ENCODE measurements around the gene FADS3.

FADS3 gene

DNA sequence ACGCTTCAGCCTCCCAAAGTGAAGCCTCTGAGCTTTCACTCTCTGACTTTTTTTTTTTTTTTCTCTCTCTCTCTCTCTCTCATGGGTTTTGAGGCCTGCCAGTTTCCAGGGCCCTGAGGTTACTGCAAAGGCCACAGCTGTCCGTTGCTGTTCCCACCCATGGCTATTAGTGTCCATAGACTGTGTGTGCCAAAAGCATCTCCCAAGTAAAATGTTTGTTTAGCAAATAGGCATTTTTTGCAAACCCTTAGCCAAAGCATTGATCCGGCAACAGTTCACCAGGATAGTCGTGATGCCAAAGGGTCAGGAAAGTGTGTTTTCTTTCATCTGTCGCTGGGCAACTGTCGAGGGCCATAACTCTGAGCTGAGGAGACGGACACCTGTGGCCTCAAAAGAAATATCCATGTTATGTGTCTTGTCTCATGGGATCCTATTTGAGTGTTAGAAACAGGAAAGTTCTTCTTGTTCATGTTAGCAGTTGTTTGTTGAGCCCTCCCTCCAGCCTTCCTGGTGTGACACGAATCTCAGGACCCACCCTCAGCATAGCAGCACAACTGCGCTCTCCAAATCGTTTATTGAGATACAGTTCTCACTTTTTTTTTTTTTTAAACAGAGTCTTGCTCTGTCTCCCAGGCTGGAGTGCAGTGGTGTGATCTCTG lies 44.9 kb downstream of the FADS3 start:
- no peak for TF ChIP-seq TOX (CRISPR knock-in tag; IDR thresholded peaks at IDR 0.05; ENCODE audit: borderline replicate concordance)
- no peak for TF ChIP-seq SNAI2 (CRISPR knock-in tag; IDR thresholded peaks at IDR 0.05)
- TF ChIP-seq ESRRG (CRISPR knock-in tag; IDR thresholded peaks at IDR 0.05): no peak
- TF ChIP-seq ZNF8 (CRISPR knock-in tag; IDR thresholded peaks at IDR 0.05): no peak
- TF ChIP-seq ZFP30 (CRISPR knock-in tag; IDR thresholded peaks at IDR 0.05): no peak
- TF ChIP-seq ZNF565 (CRISPR knock-in tag; conservative IDR thresholded peaks at IDR 0.05; ENCODE audit: low read depth): no peak
- no peak for TF ChIP-seq TCF4 (CRISPR knock-in tag; IDR thresholded peaks at IDR 0.05; ENCODE audit: borderline replicate concordance)
- TF ChIP-seq ZFP3 (CRISPR knock-in tag; IDR thresholded peaks at IDR 0.05): no peak
- no peak for TF ChIP-seq PATZ1 (CRISPR knock-in tag; IDR thresholded peaks at IDR 0.05; ENCODE audit: borderline replicate concordance)
- TF ChIP-seq TSHZ2 (CRISPR knock-in tag; IDR thresholded peaks at IDR 0.05): no peak
- TF ChIP-seq, protein P1, sequence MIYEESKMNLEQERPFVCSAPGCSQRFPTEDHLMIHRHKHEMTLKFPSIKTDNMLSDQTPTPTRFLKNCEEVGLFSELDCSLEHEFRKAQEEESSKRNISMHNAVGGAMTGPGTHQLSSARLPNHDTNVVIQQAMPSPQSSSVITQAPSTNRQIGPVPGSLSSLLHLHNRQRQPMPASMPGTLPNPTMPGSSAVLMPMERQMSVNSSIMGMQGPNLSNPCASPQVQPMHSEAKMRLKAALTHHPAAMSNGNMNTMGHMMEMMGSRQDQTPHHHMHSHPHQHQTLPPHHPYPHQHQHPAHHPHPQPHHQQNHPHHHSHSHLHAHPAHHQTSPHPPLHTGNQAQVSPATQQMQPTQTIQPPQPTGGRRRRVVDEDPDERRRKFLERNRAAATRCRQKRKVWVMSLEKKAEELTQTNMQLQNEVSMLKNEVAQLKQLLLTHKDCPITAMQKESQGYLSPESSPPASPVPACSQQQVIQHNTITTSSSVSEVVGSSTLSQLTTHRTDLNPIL (CRISPR knock-in tag; IDR thresholded peaks at IDR 0.05; ENCODE audit: low read depth): no peak
- no peak for TF ChIP-seq RARB (CRISPR knock-in tag; IDR thresholded peaks at IDR 0.05)
- no peak for TF ChIP-seq ARNTL (CRISPR knock-in tag; IDR thresholded peaks at IDR 0.05; ENCODE audit: borderline replicate concordance, low read depth)
- TF ChIP-seq ISL1 (CRISPR knock-in tag; IDR thresholded peaks at IDR 0.05): no peak
- TF ChIP-seq CSDC2 (CRISPR knock-in tag; IDR thresholded peaks at IDR 0.05): no peak
- no peak for TF ChIP-seq POU6F1 (CRISPR knock-in tag; IDR thresholded peaks at IDR 0.05; ENCODE audit: borderline replicate concordance, low read depth)
- no peak for TF ChIP-seq OSR1 (CRISPR knock-in tag; IDR thresholded peaks at IDR 0.05)
- TF ChIP-seq GLIS3 (CRISPR knock-in tag; IDR thresholded peaks at IDR 0.05): no peak
- TF ChIP-seq ZC3H10 (CRISPR knock-in tag; IDR thresholded peaks at IDR 0.05): no peak
- TF ChIP-seq BACH2 (CRISPR knock-in tag; IDR thresholded peaks at IDR 0.05; ENCODE audit: borderline replicate concordance): no peak
- no peak for ATAC-seq

- no peak for TF ChIP-seq TOX (CRISPR knock-in tag; IDR thresholded peaks at IDR 0.05; ENCODE audit: borderline replicate concordance)
- no peak for TF ChIP-seq SNAI2 (CRISPR knock-in tag; IDR thresholded peaks at IDR 0.05)
- no peak for TF ChIP-seq ZNF8 (CRISPR knock-in tag; IDR thresholded peaks at IDR 0.05)
- no peak for TF ChIP-seq ZNF70 (CRISPR knock-in tag; IDR thresholded peaks at IDR 0.05)
- no peak for TF ChIP-seq ESRRG (CRISPR knock-in tag; IDR thresholded peaks at IDR 0.05)
- no peak for TF ChIP-seq OSR1 (CRISPR knock-in tag; IDR thresholded peaks at IDR 0.05)
- TF ChIP-seq RARB (CRISPR knock-in tag; IDR thresholded peaks at IDR 0.05): no peak
- no peak for TF ChIP-seq ZFP30 (CRISPR knock-in tag; IDR thresholded peaks at IDR 0.05)
- TF ChIP-seq, protein P1 (CRISPR knock-in tag; IDR thresholded peaks at IDR 0.05; ENCODE audit: low read depth): no peak
- no peak for TF ChIP-seq ZC3H10 (CRISPR knock-in tag; IDR thresholded peaks at IDR 0.05)
- TF ChIP-seq ISL1 (CRISPR knock-in tag; IDR thresholded peaks at IDR 0.05): no peak
- no peak for TF ChIP-seq TSHZ2 (CRISPR knock-in tag; IDR thresholded peaks at IDR 0.05)
- no peak for TF ChIP-seq GLIS3 (CRISPR knock-in tag; IDR thresholded peaks at IDR 0.05)
- TF ChIP-seq POU6F1 (CRISPR knock-in tag; IDR thresholded peaks at IDR 0.05; ENCODE audit: borderline replicate concordance, low read depth): no peak
- TF ChIP-seq ARNTL (CRISPR knock-in tag; IDR thresholded peaks at IDR 0.05; ENCODE audit: borderline replicate concordance, low read depth): no peak
- TF ChIP-seq CSRNP3 (CRISPR knock-in tag; IDR thresholded peaks at IDR 0.05): no peak
Measured at GRCh38 chr11:61844909-61845565, 46.3 kb downstream of the FADS3 start.

More at GRCh38 chr11:61844909-61845565, 46.3 kb downstream of the FADS3 start:
- ATAC-seq: no peak
